GM19043 (cell line): Measurements from ENCODE around the gene SNED1.

Experiments used
- ATAC-seq: cut with Tn5 transposase; IDR thresholded peaks from one replicate; pipeline ENCODE4 v1.9.1; 2021; ENCODE audit warnings: low read depth; ENCODE audit not compliant: unreplicated experiment

The SNED1 gene

DNA sequence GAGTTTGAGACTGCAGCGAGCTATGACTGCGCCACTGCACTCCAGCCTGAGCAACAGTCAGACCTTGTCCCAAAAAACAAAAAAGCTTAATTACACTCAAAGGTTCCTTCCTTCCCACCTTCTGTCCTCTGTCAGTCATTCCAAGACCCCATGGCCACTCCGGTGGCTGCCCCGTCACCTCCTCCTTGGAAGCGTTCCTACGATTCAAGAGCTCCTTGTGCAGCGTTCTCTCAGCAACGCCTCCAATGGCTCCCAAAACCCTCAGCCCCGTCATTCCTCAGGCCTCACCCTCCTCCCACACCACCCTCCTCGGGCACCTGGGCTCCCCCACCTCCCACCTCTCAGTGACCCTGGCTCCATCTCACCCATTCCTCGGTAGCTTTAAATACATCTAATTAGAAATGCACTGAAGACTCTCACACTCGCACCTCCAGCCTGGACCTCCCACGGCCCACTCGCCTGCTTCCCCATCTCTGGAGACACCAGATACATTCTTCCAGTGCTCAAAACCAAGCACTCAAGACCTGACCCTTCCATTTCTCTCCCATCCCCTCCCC is 142.9 kb downstream of the SNED1 start:
- no peak for ATAC-seq

DNA sequence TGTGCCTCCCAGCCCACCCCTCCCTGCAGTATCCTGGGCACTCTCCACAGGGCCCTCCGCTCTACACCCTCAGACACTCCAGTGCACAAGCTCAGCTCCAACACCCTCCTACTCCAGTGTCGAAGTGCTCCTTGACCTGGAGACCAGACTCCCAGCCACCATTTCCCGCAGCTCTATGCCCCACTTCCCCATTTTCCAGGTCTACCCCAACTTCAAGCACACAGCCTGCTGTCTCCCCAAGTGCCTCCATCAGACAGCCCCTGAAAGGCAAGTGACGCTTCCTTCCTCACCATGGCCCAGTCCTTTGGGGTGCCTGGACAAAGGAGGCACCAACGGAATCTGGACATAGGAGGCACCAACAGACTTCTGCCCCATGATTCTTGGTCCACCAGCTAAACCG is 143.6 kb downstream of the SNED1 start:
- ATAC-seq, result no peak

DNA sequence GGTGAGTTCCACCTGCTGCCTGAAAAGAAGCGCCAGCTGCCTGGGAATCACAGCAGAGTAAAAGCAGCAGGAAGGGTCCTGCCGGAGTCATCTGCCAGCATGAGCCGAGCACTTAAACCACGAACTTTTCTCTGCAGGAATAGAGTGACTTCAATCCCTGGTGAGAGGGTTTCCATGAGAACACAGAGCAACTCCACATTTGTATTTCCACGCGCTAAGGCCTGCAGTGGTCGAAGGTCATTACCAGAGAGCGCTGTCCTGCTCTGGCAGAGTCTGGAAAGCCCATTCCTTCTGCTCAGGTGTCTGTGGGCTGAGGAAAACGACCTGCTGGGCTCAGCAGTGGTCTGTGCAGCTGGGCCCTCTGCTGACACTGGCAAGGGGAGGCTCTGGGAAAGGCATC is 144.2 kb downstream of the SNED1 start:
- ATAC-seq, result no peak
